Right hindlimb (tissue), 1 donor: ENCODE measurements around the gene MLX.
"Not testable (repeated sequence)": the region's sequence is repeated elsewhere in the genome, so short reads cannot be mapped to it uniquely, and the experiment has no call there.

Experiments
- DNase-seq: peaks from one replicate; pipeline ENCODE4 v3.0.0-alpha.2; 2018

MLX gene

DNA sequence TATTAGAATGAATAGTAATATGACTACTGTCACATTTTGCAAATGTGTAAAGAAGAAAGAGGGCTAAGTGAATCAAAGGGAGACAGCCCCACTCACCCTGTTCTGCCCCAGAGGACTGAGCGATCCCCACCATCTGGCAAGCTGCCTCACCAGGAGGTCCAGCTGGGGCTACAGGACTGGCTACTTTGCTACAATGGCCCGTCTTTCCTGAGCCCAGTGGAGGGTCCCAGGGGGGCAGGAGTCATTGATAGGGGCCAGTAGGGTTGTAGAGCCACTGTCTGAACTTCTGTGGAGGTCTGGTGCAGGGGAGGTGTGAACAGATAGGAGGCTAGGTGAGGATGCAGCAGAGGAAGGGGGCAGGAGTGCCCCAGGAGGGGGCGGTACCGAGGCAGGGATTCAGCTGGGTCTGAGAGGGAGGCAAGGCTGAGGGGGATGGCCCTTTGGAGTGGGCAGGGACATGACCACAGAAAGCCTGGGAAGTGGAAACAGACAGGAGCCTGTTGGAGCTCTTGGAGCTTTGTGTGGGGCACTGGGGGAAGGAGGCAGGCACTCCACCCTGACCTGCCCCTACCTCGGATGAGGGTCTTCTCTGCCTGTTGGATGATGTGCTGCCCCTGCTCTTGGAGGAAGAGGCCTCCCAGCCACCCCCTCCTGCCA lies 10.8 kb upstream of the MLX start:
- DNase-seq, result not testable (repeated sequence)

DNA sequence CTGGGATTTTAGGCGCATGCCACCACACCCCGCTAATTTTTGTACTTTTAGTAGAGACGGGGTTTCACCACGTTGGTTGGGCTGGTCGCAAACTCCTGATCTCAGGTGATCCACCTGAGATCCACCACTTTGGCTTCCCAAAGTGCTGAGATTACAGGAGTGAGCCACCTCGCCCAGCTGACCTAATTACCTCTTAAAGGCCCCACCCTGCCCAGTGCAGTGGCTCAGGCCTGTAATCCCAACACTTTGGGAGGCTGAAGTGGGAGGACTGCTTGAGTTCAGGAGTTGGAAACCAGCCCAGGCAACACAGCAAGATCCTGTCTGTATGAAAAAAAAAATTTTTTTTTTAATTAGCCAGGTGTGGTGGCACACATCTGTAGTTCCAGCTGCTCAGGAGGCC lies 7.8 kb upstream of the MLX start:
- no peak for DNase-seq

DNA sequence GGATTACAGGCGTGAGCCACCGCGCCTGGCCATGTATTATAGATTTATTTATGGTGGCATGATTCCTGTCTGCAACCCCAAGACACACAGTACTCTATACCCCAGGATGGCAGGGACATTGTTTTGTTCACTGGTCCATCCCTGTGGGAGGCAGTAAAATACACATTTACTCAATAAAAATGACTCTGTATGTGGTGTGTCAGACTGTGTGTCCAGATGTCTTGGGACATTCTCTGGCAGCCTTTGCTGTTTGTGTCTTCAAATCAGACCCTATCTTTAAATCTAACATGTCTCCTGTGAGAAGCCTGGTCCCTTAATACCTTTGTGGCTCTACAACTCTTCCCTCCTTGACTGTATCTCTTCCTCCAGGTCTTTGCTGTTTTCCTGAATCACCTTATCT lies 6.7 kb upstream of the MLX start:
- no peak for DNase-seq

DNA sequence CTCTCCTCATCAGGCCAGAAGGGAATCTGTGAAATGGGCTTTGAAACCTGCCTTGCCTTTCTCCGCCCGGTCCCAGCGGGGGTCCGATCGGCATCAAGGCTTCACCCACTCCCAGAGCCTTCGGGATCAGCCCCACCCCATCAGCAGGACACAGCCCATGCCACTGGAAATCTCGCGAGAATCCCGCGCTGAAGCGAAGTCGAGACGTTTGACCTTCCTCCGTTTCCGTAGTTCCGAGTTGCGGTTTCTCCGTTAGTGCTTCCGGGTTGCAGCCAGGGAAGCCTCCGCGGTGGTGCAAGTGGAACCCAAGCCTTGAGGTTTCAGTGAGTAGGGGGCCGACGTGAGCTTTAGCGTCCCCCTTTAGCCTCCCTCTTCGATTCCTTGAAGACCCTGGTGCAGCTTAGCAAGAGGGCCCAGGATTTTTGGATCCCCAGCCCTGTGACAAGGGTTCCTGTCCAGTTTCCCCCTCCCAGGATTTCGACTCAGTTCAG lies 5.0 kb upstream of the MLX start, which contains the start of gene COASY:
TSS of gene COASY (plus strand) at position 252 of the 491 bp plus-strand sequence. CDS start 475 bp downstream, outside the sequence.
- DNase-seq, result peak; percentile 98

DNA sequence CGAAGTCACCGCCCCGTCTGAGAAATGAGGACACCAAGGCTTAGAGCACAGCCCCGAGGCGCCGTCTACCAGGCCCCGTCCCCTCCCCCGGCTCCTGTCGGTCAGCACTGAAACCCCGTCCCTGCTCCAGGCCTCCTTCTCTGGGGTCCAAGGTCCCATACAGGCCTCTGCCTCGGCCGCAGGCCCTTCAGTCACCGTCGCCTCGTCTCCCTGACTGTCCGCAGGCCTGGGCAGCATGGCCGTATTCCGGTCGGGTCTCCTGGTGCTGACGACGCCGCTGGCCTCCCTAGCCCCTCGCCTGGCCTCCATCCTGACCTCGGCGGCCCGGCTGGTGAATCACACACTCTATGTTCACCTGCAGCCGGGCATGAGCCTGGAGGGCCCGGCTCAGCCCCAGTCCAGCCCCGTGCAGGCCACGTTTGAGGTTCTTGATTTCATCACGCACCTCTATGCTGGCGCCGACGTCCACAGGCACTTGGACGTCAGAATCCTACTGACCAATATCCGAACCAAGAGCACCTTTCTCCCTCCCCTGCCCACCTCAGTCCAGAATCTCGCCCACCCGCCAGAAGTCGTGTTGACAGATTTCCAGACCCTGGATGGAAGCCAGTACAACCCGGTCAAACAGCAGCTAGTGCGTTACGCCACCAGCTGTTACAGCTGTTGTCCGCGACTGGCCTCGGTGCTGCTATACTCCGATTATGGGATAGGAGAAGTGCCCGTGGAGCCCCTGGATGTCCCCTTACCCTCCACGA lies 4.3 kb upstream of the MLX start:
- no peak for DNase-seq

DNA sequence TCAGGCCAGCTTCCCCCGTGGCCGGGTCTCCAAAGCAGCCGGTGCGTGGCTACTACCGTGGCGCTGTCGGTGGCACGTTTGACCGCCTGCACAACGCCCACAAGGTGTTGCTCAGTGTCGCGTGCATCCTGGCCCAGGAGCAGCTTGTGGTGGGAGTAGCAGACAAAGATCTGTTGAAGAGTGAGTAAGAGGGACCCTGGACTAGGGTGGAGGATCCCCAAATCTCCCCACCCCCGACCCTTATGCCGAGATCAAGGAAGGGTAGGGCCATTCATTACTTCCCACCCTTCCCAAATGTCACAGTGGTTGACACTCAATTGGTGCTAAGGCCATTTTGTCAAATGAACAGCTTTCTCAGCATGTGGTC lies 3.8 kb upstream of the MLX start:
- DNase-seq, result no peak

DNA sequence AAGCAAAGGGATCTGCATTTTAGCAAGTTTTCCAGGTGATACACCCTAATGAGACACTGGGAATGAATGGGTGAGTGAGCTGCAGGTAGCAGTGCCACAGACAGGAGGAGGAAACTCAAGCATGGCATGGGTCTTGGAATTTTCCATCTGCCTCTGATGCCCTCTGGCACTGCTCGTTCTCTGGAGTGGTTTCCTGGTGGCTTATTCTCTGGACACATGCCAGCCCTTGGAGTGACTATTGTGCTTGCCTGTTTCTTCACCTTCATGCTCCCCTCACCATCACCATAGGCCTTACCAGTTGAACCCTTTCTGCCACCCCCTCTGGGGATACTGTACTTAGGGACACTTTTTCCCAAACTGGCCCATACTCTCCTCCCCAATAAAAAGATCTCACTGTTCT lies 3.4 kb upstream of the MLX start:
- no peak for DNase-seq

DNA sequence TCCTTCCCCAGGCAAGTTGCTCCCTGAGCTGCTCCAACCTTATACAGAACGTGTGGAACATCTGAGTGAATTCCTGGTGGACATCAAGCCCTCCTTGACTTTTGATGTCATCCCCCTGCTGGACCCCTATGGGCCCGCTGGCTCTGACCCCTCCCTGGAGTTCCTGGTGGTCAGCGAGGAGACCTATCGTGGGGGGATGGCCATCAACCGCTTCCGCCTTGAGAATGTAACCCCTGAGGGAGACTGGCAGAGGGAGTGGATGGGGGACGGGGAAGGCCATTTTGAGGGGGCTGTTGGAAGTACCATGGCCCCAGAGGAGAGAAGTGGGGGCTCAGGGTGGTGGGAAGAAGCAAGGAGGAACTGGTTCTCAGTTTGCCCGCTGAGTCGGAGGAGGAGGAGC lies 3.0 kb upstream of the MLX start:
- no peak for DNase-seq

DNA sequence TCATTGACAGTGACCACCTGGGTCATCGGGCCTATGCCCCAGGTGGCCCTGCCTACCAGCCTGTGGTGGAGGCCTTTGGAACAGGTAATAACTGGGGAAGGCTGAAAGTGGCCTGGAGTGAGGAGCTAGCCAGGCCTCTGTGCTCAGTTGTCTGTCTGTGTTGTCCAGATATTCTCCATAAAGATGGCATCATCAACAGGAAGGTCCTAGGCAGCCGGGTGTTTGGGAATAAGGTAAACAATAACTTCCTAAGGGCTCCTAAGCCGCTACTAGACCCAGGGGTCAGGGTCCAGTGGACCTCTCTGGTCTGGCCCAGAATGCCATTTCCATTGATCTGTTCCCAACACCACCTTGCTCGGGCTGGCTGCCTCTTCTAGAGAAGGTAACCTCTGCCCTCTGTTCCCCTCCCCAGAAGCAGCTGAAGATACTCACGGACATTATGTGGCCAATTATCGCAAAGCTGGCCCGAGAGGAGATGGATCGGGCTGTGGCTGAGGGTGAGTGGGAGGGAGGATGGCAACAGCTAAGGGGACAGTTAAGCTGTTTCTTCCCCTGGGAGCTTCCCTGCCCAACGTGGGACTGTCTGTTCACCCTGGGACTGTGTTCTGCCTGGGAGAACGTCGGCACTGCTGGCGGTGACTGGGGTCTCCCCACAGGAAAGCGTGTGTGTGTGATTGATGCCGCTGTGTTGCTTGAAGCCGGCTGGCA lies 1.9 kb upstream of the MLX start:
- DNase-seq, result peak; percentile 18

DNA sequence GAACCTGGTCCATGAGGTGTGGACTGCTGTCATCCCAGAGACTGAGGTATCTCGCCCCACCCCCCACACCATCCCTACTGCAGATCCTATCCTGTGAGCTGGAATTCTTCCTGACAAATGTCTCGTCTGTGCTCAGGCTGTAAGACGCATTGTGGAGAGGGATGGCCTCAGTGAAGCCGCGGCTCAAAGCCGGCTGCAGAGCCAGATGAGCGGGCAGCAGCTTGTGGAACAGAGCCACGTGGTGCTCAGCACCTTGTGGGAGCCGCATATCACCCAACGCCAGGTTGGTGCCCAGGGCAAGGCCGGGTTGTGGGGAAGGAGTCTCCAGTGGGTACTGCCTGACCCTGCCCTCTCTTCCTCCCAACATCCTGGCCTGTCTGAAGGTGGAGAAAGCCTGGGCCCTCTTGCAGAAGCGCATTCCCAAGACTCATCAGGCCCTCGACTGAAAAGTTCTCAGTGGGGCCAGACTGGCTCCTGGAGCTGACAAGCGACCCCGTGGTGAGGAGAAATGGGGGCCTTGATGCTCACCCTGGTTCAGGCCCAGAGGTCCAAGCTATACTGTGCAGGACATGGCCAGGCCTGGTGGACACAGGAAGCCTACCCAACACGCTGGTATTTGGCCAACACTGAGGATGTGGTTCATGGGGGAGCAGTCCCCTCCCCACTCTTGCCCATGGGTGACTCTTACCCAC lies 1.2 kb upstream of the MLX start:
- peak; percentile 16 for DNase-seq

DNA sequence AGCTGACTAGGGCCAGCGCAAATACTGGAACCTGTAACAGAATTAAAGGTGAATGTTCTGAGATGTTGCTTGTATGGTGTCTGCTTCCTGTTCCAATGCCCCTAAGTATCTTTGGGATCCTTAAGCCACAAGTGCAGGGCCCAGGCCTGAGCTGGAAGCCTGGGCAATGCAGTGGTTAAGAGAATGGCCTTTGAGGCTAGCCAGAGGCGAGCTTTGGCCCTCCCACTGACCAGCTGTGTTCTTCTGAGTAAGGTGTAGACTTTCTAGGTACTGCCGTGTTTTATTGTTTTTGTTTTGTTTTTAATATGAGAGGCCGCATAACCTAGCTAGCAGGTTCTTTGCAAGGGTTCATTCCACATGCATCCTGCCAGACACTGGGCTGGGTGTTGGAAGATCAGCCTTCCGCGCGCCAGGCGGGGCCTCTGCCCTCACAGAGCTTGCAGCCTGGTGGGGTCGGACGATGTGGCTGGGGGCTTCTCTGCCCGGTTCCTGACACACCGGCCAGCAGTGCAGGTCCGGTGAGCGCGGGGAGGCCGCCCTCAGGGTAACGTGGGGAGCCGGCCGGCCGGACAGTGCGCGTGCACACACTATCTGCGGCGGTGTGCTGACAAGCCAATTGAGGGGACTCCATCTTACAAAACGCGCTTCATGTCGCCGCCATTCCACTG lies 551 bp upstream of the MLX start:
- DNase-seq, result no peak

DNA sequence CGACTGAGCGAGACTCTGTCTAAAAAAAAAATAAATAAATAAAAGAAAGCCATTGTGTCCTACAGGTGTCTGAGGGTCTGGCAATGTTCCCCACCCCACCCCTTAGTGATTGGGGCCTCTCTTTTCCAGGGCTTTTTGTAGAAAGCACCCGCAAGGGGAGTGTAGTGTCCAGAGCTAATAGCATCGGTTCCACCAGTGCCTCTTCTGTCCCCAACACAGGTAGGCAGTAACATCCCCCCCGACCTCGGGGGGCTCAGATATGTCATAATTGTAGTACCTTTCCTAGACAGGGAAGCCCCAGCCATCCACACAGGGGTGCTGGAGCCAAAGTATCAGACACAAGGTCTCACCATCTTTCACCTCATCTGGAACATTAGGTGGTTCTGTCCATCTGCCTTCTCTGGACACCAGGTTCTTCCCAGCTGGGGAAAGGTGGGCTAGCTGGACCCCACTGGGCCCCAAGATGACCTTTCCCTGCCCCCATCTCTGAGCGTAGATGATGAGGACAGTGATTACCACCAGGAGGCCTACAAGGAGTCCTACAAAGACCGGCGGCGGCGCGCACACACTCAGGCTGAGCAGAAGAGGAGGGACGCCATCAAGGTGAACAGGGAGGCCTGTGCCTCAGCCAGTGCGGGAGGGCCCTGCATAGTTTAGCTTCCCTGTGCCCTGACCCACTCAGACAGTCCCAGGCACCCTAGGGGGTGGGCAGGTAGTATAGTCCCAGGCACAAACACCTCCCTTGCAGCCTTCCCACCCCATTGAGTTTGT lies 1.6 kb downstream of the MLX start:
- DNase-seq, result peak; percentile 19

DNA sequence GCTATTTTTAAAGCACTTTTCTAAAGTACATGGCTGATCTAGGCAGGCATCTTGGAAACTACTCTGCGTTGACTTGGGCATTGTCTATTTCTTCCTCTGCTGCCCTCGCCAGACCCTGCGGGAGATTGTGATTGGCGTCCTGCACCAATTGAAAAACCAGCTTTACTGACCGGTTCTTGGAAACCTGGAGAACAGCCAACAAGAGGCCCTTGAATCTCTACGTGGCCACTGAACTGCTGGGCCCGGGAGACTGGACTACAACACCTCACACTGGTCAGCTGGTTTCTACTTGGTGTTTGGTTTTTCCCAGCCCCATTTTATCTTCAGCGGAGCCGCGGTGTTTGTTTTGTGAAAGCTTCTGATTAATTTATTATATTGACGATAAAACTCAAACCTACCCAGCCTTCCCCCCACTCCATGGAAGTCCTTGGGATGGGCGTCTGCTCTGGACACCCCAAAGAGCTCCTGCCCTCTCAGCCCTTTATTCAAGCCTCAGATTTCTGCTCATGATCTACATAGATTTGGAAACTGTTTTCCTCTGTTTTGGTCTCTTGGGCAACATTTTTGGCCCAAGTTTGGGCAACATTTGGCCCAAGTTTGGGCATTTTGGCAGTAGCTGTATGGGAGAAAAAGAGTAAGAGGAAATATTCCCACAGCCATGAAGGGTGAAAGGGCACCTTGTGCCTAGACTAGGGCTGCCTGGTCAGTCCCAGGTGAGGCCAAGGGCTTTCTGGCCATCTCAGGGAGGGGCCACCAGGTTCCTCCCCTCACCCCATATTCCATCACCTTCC lies 4.7 kb downstream of the MLX start:
- no peak for DNase-seq

DNA sequence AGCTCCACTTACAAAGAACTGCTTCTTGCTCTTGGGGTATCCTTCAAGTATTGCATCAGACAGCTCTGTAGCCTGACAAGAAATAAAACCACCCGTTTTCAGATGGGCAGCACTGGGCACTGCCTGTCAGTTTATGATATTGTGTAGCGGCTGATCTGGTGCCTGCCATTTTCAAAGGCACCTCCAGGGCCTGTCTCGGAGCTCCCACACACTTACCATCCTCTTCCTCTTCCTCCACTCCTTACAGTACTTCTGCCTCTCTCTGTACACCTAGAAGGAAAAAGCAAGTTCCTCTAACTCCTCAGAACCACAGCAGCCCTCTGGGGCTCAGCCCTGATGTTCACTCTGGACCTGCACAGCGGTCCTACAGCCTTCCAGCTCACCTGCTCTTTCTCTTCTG lies 6.2 kb downstream of the MLX start:
- DNase-seq, result no peak

DNA sequence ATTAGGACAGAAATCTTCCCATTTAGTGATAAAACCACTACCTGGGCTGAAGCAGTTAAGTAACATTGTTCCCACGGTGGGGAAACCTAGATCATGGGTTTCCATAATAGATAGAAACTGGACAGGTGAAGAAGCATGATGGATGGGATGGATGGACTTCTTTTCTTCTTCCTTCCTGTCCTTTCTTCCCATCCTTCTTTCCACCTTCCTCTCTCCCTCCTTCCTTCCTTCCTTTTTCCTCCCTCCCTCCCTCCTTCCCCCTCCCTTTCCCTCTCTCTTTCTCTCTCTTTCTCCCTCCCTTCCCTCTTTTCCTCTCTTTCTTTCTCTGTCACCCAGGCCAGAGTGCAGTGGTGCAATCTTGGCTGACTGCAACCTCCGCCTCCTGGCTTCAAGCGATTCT lies 7.6 kb downstream of the MLX start:
- DNase-seq, result no peak

DNA sequence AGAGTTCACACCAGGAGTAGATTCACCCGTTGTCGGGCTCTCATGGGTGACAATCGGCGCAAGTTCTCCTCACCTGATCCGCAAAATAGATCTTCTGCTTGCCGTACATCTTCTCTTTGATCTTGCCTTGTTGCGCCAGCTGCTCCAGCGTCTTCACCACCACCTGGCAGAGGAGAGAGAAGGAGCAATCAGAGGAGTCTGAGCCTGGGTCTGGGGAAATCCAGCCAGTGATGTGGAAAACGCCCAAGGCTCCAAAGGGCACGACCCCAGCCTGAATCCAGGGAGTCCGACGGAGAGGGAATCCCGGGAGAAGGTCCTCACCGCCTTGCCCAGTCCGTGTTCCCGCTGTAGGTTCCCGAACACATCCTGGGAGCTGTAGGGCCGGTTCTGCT lies 10.2 kb downstream of the MLX start:
- no peak for DNase-seq

DNA sequence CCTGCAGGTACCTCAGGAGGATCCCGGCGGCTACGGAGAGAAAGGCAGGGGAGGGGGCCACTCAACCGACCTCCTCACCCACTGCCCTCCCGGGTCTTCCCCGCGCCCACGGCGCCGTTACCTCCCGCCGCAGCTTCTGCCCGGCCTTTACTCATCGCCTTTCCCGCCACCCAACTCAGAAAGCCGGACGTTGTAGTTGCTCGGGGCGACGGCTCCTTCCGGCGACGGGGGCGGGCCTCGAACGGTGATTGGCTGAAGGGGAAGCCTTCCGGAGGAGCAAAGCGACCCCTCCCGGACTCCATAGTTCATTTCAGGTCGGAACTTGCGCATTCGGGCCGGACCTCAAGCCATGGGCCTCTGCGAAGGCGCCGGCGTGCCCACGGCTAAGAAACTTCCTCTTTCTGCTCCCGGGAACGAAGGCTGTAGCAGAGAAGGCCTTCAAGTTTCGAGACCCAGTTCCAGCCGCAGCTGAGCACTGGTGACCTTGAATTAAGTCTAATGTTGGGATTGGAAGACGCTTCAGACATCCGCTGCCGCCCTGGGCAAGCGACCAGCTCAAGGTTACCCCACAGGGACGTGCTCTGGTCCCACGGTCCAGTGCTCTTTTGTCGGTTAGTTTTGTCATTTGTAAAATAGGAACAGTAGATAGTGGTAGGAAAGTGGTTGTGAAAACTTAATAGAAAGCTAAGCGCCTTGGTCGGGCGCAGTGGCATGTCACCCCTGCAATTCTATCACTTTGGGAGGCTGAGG lies 10.8 kb downstream of the MLX start, which contains the start of gene PSMC3IP:
TSS of gene PSMC3IP (minus strand) at position 198 of the 750 bp plus-strand sequence. CDS start at position 155, 43 bp downstream.
- DNase-seq, result peak; percentile 97

DNA sequence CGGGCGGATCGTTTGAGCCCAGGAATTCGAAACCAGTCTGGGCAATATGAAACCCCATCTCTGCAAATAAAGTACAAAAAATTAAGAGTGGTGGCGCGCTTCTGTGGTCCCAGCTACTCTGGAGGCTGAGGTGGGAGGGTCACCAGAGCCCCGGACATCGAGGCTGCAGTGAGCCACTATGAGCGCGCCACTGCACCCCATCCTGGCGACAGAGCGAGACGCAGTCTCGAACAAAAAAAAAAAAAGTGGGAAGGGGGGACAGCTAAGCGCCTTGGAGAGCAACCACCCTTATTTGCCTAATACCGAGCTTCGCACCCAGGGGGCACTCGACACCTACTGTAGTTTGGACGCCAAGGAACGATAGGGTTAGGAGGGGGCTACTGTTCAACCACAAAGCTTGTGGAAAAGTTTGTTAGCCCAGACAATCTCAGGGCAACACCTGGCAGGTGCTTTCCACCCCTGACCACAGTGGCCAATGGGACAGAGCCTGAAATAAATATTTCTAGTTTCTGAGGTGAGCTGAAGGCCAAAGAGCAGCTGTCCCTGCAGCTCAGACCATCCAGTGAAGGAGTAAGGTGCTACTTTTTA lies 11.5 kb downstream of the MLX start:
- peak; percentile 81 for DNase-seq

DNA sequence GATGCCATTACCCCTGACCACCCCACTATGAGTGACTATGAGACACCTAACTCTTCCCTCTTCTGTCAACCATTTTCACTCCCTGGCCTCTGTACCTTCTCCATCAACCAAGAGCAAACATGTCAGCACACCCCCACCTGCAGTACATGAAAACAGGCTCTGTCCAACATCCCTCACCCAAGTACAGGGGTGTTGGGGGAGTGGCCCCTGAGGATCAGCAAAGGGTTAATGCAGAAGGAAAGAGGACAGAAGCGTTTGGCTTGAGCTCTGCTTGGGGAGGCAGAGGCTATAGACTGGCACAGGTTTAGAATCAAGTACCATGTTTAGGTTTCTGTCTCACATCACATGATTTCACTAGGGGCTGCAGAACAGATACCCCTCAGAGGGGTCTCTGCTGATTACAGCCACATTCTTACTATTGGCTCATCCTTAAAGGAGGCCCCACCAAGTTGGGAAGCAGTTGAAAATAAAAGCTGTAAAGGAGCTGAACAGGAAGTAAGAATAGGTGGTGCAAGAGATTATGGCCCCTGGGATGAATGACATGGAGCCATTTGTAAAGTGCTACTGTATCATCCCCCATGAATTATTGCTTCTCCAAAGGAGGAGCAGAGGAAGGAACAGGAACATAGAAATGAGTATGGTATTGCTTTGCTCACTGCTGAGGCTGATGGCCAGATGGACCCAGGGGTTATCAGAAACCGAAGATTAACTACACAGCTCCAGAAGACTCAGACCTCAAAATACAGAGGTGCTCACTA lies 13.1 kb downstream of the MLX start:
- no peak for DNase-seq
